Body of pancreas (tissue), 4 donors: ENCODE data around the gene TFDP1.

ENCODE experiments used
- POLR2A ChIP-seq, 3 donors: fragments of 450-650 bp; IDR thresholded peaks; one replicate each; pipeline ENCODE4 v1.6.1; 2016; ENCODE audit warnings: antibody characterized with exemption in 3 of 3, mild to moderate bottlenecking in 2 of 3
- TF ChIP-seq, protein P1 (sequence below), 7 experiments: fragments of 450-650 bp in 4 of 7; fragments of 200-600 bp in 3 of 7; sonication (generic) in 3 of 7; IDR thresholded peaks; one replicate each; pipeline ENCODE4 v1.5.1; 2016 to 2019; ENCODE audit warnings: antibody characterized with exemption in 7 of 7

DNA sequence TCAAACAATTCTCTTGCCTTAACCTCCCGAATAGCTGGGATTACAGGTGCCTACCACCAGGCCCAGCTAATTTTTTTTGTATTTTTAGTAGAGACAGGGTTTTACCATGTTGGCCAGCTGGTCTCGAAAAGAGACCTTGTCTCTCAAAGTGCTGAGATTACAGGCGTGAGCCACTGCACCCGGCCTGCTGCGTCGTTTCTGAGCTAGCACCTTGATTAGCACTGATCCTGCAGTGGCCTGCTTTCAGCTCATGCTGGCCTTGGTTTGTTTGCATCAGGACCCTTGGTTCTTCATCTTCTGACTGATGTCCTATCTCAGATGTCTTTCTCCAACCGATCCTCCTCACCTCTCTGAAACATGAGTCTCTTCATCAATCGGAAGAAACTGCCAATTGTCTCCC, 4.9 kb upstream of the TFDP1 start:
- TF ChIP-seq, protein P1, sequence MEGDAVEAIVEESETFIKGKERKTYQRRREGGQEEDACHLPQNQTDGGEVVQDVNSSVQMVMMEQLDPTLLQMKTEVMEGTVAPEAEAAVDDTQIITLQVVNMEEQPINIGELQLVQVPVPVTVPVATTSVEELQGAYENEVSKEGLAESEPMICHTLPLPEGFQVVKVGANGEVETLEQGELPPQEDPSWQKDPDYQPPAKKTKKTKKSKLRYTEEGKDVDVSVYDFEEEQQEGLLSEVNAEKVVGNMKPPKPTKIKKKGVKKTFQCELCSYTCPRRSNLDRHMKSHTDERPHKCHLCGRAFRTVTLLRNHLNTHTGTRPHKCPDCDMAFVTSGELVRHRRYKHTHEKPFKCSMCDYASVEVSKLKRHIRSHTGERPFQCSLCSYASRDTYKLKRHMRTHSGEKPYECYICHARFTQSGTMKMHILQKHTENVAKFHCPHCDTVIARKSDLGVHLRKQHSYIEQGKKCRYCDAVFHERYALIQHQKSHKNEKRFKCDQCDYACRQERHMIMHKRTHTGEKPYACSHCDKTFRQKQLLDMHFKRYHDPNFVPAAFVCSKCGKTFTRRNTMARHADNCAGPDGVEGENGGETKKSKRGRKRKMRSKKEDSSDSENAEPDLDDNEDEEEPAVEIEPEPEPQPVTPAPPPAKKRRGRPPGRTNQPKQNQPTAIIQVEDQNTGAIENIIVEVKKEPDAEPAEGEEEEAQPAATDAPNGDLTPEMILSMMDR (IDR thresholded peaks at IDR 0.05), result no peak
- no peak for TF ChIP-seq POLR2A (IDR thresholded peaks at IDR 0.05)
